Neuronal stem cell (in vitro differentiated cells): ENCODE results near the gene PLXDC1.
A peak's percentile ranks its signal among the peaks of the same experiment; 100 is the strongest.

Experiments
- DNase-seq: peaks from one replicate; pipeline ENCODE4 v3.0.0-alpha.2; 2013; ENCODE audit warnings: low spot score
- H2AFZ ChIP-seq: one replicate; pipeline ENCODE4 v1.6.1; 2013; ENCODE audit warnings: mild to moderate bottlenecking, low read length, inconsistent platforms
- H2AK5ac ChIP-seq: 2 replicates; pipeline ENCODE4 v1.6.1; 2013; ENCODE audit warnings: low read depth, mild to moderate bottlenecking, inconsistent platforms, low read length, moderate library complexity, mixed read lengths
- H2BK120ac ChIP-seq: 2 replicates; pipeline ENCODE4 v1.6.1; 2013; ENCODE audit warnings: low read depth, mild to moderate bottlenecking, inconsistent platforms, low read length, moderate library complexity, mixed read lengths
- H2BK12ac ChIP-seq: one replicate; pipeline ENCODE4 v1.6.1; 2013; ENCODE audit warnings: low read length, inconsistent platforms
- H2BK15ac ChIP-seq: 2 replicates; pipeline ENCODE4 v1.6.1; 2013; ENCODE audit warnings: mild to moderate bottlenecking, low read length, inconsistent platforms, mixed read lengths
- H2BK5ac ChIP-seq: one replicate; pipeline ENCODE4 v1.6.1; 2013; ENCODE audit warnings: inconsistent platforms, mild to moderate bottlenecking, low read length, moderate library complexity
- H3K14ac ChIP-seq: one replicate; pipeline ENCODE4 v1.6.1; 2013; ENCODE audit warnings: low read length, inconsistent platforms
- H3K18ac ChIP-seq: 2 replicates; pipeline ENCODE4 v1.6.1; 2013; ENCODE audit warnings: low read length, inconsistent platforms
- H3K23ac ChIP-seq: 2 replicates; pipeline ENCODE4 v1.6.1; 2013; ENCODE audit warnings: low read depth, mild to moderate bottlenecking, mixed read lengths, low read length, inconsistent platforms; ENCODE audit not compliant: poor library complexity
- H3K27ac ChIP-seq: replicated peaks from 3 replicates; pipeline ENCODE4 v1.5.1; 2013; ENCODE audit warnings: low read length, inconsistent platforms
- H3K27me3 ChIP-seq, 3 experiments: 2 replicates each; pipeline ENCODE4 v1.6.1; 2013; ENCODE audit warnings: low read length in 3 of 3, mild to moderate bottlenecking in 2 of 3, inconsistent platforms in 1 of 3, low read depth in 1 of 3, mixed read lengths in 1 of 3, moderate library complexity in 1 of 3; ENCODE audit not compliant: control insufficient read depth in 3 of 3, insufficient read depth in 3 of 3
- H3K36me3 ChIP-seq, 2 donors: replicated peaks in 1 of 2; 2 replicates each; pipeline ENCODE4 v1.6.1; 2013; ENCODE audit warnings: low read length in 2 of 2; ENCODE audit not compliant: control insufficient read depth in 2 of 2, insufficient read depth in 2 of 2
- H3K4ac ChIP-seq: 2 replicates; pipeline ENCODE4 v1.6.1; 2013; ENCODE audit warnings: inconsistent platforms, mild to moderate bottlenecking, low read length, moderate library complexity
- H3K4me1 ChIP-seq, 2 donors: 1 replicate in 1 of 2; 2 replicates in 1 of 2; pipeline ENCODE4 v1.6.1; 2013; ENCODE audit warnings: low read length in 2 of 2, low read depth in 1 of 2; ENCODE audit not compliant: control insufficient read depth in 2 of 2, insufficient read depth in 1 of 2
- H3K4me2 ChIP-seq: one replicate; pipeline ENCODE4 v1.6.1; 2013; ENCODE audit warnings: mild to moderate bottlenecking, low read length, inconsistent platforms; ENCODE audit not compliant: insufficient read depth, poor library complexity, severe bottlenecking
- H3K4me3 ChIP-seq, 2 donors: 2 replicates each; pipeline ENCODE4 v1.5.1; 2013; ENCODE audit warnings: low read length in 2 of 2, mild to moderate bottlenecking in 2 of 2, inconsistent platforms in 1 of 2, moderate library complexity in 1 of 2
- H3K79me1 ChIP-seq: one replicate; pipeline ENCODE4 v1.6.1; 2013; ENCODE audit warnings: low read depth, mild to moderate bottlenecking, inconsistent platforms, low read length, moderate library complexity
- H3K9ac ChIP-seq: one replicate; pipeline ENCODE4 v1.6.1; 2013; ENCODE audit warnings: mild to moderate bottlenecking, low read depth, low read length, inconsistent platforms; ENCODE audit not compliant: poor library complexity
- H3K9me3 ChIP-seq, 2 donors: replicated peaks in 1 of 2; 2 replicates each; pipeline versions ENCODE3 to v1.6.1; 2013; ENCODE audit warnings: low read length in 2 of 2, mild to moderate bottlenecking in 2 of 2, inconsistent platforms in 1 of 2, low read depth in 1 of 2, mixed read lengths in 1 of 2, moderate library complexity in 1 of 2; ENCODE audit not compliant: control insufficient read depth in 2 of 2, insufficient read depth in 1 of 2
- H4K8ac ChIP-seq: one replicate; pipeline ENCODE4 v1.6.1; 2013; ENCODE audit warnings: low read depth, mild to moderate bottlenecking, inconsistent platforms, low read length, moderate library complexity
- H4K91ac ChIP-seq: one replicate; pipeline ENCODE4 v1.6.1; 2013; ENCODE audit warnings: low read length, low read depth, mild to moderate bottlenecking, inconsistent platforms; ENCODE audit not compliant: poor library complexity
- WGBS, 2 donors: extraction: QIAGEN DNeasy Blood & Tissue Kit; methylation state at CpG; one replicate each; pipeline ENCODE4 v1.1.7; 2013; ENCODE audit warnings: missing lambda C conversion rate in 2 of 2, mixed read lengths in 1 of 2; ENCODE audit not compliant: insufficient read length in 2 of 2, insufficient replicate concordance in 1 of 2; ENCODE audit errors: extremely low coverage in 2 of 2; 5-methylcytosine and 5-hydroxymethylcytosine counted together

PLXDC1 gene

GRCh38 chr17:39150795-39151149 lies 665 bp downstream of the PLXDC1 start:
- Histone ChIP-seq H3K4me1 (peaks cover 8 to 12% of the 10 kb centered on the region in 2 donors), H2BK120ac (no peak overlapping the region), H2AK5ac (no peak overlapping the region), H4K8ac (peak overlapping the region; percentile 9), H2BK12ac (no peak overlapping the region), H3K23ac (peak overlapping the region; percentile 76), H4K91ac (no peak overlapping the region), H3K79me1 (peaks cover 2% of the 10 kb centered on the region), H3K14ac (no peak overlapping the region), H3K18ac (peak overlapping the region; percentile 53), H3K9ac (no peak overlapping the region), H3K27me3 (peaks cover 11 to 31% (median 31%) of the 10 kb centered on the region in 3 experiments), H2AFZ (peak overlapping the region; percentile 88), H3K9me3 (no peaks in the 10 kb centered on the region), H3K36me3 (no peaks in the 10 kb centered on the region), H3K4me3 (peak overlapping the region; percentile 85 to 86), H3K4me2 (peak overlapping the region; percentile 99), H3K4ac (no peak overlapping the region), H2BK15ac (peak overlapping the region; percentile 75), H3K27ac (no peak overlapping the region), H2BK5ac (no peak overlapping the region)
- DNase-seq = no peak
- no CpG with 5 or more reads among the region's 5 CpGs for WGBS, 2 donors

DNA sequence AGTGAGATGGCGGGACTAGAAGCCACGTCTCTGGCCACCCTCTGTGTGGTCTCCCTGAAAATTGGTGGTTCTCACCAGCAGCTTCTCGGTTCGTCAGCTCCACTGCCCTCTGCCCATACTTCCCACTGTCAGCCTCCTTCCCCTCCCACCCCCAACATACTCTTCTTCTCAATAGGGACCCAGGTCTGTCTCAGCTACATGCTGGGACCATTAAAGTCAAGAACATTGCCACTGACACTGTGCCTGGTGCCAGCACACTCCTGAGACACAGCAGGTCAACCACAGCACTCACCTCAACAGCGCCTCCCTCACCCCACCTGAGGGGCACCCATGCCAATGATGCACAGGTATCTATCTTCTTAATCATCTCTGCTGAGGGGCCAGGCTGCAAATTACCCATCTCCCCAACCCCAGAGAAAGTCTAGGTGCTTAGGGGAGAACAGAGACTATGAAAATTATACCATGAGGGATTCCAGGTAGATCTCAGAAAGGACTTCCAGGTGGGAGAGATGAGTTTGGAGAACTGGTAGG lies 1.3 kb downstream of the PLXDC1 start:
- Histone ChIP-seq H3K4me1 (peaks cover 8 to 12% of the 10 kb centered on the region in 2 donors), H2BK5ac (no peak overlapping the region), H2AK5ac (peak overlapping the region; percentile 73), H2AFZ (no peak overlapping the region), H3K9me3 (no peaks in the 10 kb centered on the region), H4K91ac (no peak overlapping the region), H3K4ac (no peak overlapping the region), H2BK12ac (no peak overlapping the region), H3K36me3 (no peaks in the 10 kb centered on the region), H2BK120ac (no peak overlapping the region), H2BK15ac (no peak overlapping the region), H4K8ac (no peak overlapping the region), H3K18ac (peak overlapping the region; percentile 48), H3K27ac (no peak overlapping the region), H3K4me3 (peak overlapping the region in 1 of 2 donors; percentile 16), H3K23ac (peak overlapping the region; percentile 49), H3K4me2 (no peak overlapping the region), H3K9ac (no peak overlapping the region), H3K27me3 (peaks cover 11 to 31% (median 31%) of the 10 kb centered on the region in 3 experiments), H3K79me1 (peaks cover 2% of the 10 kb centered on the region), H3K14ac (no peak overlapping the region)
- DNase-seq = no peak
- no CpG with 5 or more reads among the region's 5 CpGs for WGBS, 2 donors

GRCh38 chr17:39147221-39148185 lies 3.9 kb downstream of the PLXDC1 start:
- peak overlapping the region; percentile 46 for H3K18ac ChIP-seq
- peak overlapping the region; percentile 45 for H3K4ac ChIP-seq
- no peak overlapping the region for H2BK120ac ChIP-seq
- H2BK15ac ChIP-seq = no peak overlapping the region
- no peak overlapping the region for H4K91ac ChIP-seq
- no peak overlapping the region for H3K9ac ChIP-seq
- no peak overlapping the region for H3K4me2 ChIP-seq
- no peaks in the 10 kb centered on the region for H3K36me3 ChIP-seq
- H3K4me3 ChIP-seq = no peak overlapping the region
- WGBS, 2 donors = no CpG with 5 or more reads among the region's 13 CpGs
- H4K8ac ChIP-seq = no peak overlapping the region
- H3K79me1 ChIP-seq = peaks cover 2% of the 10 kb centered on the region
- H2AFZ ChIP-seq = no peak overlapping the region
- DNase-seq = no peak
- H2AK5ac ChIP-seq = no peak overlapping the region
- H2BK12ac ChIP-seq = no peak overlapping the region
- H3K27me3 ChIP-seq = peaks cover 11 to 34% (median 31%) of the 10 kb centered on the region in 3 experiments
- no peak overlapping the region for H3K23ac ChIP-seq
- peaks cover 8 to 12% of the 10 kb centered on the region in 2 donors for H3K4me1 ChIP-seq
- no peak overlapping the region for H2BK5ac ChIP-seq
- H3K27ac ChIP-seq = no peak overlapping the region
- H3K14ac ChIP-seq = no peak overlapping the region
- H3K9me3 ChIP-seq = no peaks in the 10 kb centered on the region

GRCh38 chr17:39146273-39146672 lies 5.2 kb downstream of the PLXDC1 start:
- H3K4me2 ChIP-seq = no peak overlapping the region
- peaks cover 0 to 7% of the 10 kb centered on the region in 2 donors for H3K4me1 ChIP-seq
- H3K4me3 ChIP-seq = no peak overlapping the region
- peaks cover 11 to 29% (median 21%) of the 10 kb centered on the region in 3 experiments for H3K27me3 ChIP-seq
- peaks cover 0 to 1% of the 10 kb centered on the region in 2 donors for H3K9me3 ChIP-seq
- H2AFZ ChIP-seq = no peak overlapping the region
- no peak overlapping the region for H3K23ac ChIP-seq
- H4K8ac ChIP-seq = no peak overlapping the region
- no peak overlapping the region for H3K18ac ChIP-seq
- no peaks in the 10 kb centered on the region for H3K36me3 ChIP-seq
- no peak for DNase-seq
- H2BK15ac ChIP-seq = no peak overlapping the region
- H2BK12ac ChIP-seq = no peak overlapping the region
- H3K79me1 ChIP-seq = peaks cover 2% of the 10 kb centered on the region
- no peak overlapping the region for H2AK5ac ChIP-seq
- no peak overlapping the region for H3K14ac ChIP-seq
- no CpG with 5 or more reads among the region's 3 CpGs for WGBS, 2 donors
- no peak overlapping the region for H3K9ac ChIP-seq
- no peak overlapping the region for H2BK5ac ChIP-seq
- H4K91ac ChIP-seq = no peak overlapping the region
- H3K4ac ChIP-seq = no peak overlapping the region
- H3K27ac ChIP-seq = no peak overlapping the region
- H2BK120ac ChIP-seq = no peak overlapping the region
